NCI-H2227 (cell line): ENCODE results near the gene PPCS.

Source experiments
- DNase-seq: peaks from one replicate; lab custom pipeline; 2025; ENCODE audit not compliant: unreplicated experiment; lab: John Stamatoyannopoulos, UW

Gene PPCS

GRCh38 chr1:42456010-42456753 lies at the start of gene PPCS, which contains the start of gene ZMYND12:
PPCS (plus strand) TSS chr1:42456543; CDS start chr1:42456566, 23 bp downstream.
ZMYND12 (minus strand) TSS chr1:42456022; CDS start chr1:42455997, 25 bp downstream.
- DNase-seq: peak; percentile 92

- no peak for DNase-seq
These were observed 41.5 kb upstream of the PPCS start for GRCh38 chr1:42414551-42415496.

GRCh38 chr1:42417166-42417565 lies 39.2 kb upstream of the PPCS start:
- no peak for DNase-seq

- DNase-seq: no peak
These were observed 37.8 kb upstream of the PPCS start for GRCh38 chr1:42418516-42418915.

GRCh38 chr1:42419126-42419821 lies 37.1 kb upstream of the PPCS start:
- peak; percentile 33 for DNase-seq

GRCh38 chr1:42420121-42420520 lies 36.2 kb upstream of the PPCS start:
- no peak for DNase-seq

GRCh38 chr1:42420911-42421585 lies 35.3 kb upstream of the PPCS start:
- DNase-seq: peak; percentile 93

GRCh38 chr1:42422737-42423136 lies 33.6 kb upstream of the PPCS start:
- peak; percentile 71 for DNase-seq

- DNase-seq: peak; percentile 74
These were observed 32.7 kb upstream of the PPCS start for GRCh38 chr1:42423681-42424080.

- no peak for DNase-seq
These were observed 32.1 kb upstream of the PPCS start for GRCh38 chr1:42424201-42424600.

GRCh38 chr1:42427240-42427639 lies 29.1 kb upstream of the PPCS start:
- no peak for DNase-seq

GRCh38 chr1:42429603-42430002 lies 26.7 kb upstream of the PPCS start:
- no peak for DNase-seq

GRCh38 chr1:42430286-42431135 lies 25.8 kb upstream of the PPCS start:
- DNase-seq: no peak

GRCh38 chr1:42431514-42431913 lies 24.8 kb upstream of the PPCS start:
- DNase-seq: no peak

GRCh38 chr1:42432714-42433113 lies 23.6 kb upstream of the PPCS start:
- no peak for DNase-seq

GRCh38 chr1:42433369-42433768 lies 23.0 kb upstream of the PPCS start:
- no peak for DNase-seq

- no peak for DNase-seq
These were observed 22.0 kb upstream of the PPCS start for GRCh38 chr1:42434340-42434739.

GRCh38 chr1:42439940-42440339 lies 16.4 kb upstream of the PPCS start:
- no peak for DNase-seq

GRCh38 chr1:42442662-42443061 lies 13.7 kb upstream of the PPCS start:
- DNase-seq: no peak

GRCh38 chr1:42449256-42449655 lies 7.1 kb upstream of the PPCS start:
- peak; percentile 27 for DNase-seq
